ENCODE results near the gene NUMB.

DNA sequence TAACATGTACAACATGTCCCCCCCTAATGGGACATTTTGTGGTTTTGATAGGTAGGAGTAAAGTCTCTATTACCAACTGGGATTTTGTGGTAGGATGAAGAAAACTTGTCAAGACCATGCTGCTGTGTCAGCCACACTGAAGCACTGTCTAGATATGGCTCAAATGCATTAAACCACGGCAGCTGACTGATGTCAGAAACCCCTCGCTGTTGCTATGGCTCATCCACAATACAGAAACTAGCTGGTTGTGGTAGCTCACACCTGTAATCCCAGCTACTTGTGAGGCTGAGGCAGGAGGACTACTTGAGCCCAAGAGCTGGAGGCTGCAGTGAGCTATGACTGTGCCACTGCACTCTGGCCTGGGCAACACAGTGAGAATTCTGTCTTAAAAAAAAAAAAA is 181.0 kb downstream of the NUMB start:
- TF ChIP-seq POLR2A (IDR thresholded peaks at IDR 0.05; ENCODE audit: low read depth, low read length) (no peak), TAF1 (IDR thresholded peaks at IDR 0.05; ENCODE audit: borderline replicate concordance, low read depth, low read length) (no peak), POLR2AphosphoS5 (IDR thresholded peaks at IDR 0.05; ENCODE audit: low read depth, low read length) (no peak)
